Osteocyte (in vitro differentiated cells): ENCODE measurements around the gene TAF9. TPM values are rescaled to one million over a fixed set of nuclear protein-coding genes. Genes with fewer than 3 reads are reported as not detected.

Experiments used
- DNase-seq: peaks from one replicate; pipeline ENCODE4 v3.0.0; 2021; ENCODE audit warnings: mixed read lengths; ENCODE audit not compliant: unreplicated experiment; ENCODE audit errors: extremely low spot score
- H3K27ac Mint-ChIP-seq: one replicate; pipeline ENCODE4 v1.8.0; 2021; ENCODE audit warnings: mild to moderate bottlenecking, mixed read lengths; ENCODE audit not compliant: unreplicated experiment
- H3K27me3 Mint-ChIP-seq: one replicate; pipeline ENCODE4 v1.8.0; 2021; ENCODE audit warnings: mixed read lengths; ENCODE audit not compliant: unreplicated experiment
- H3K36me3 Mint-ChIP-seq: one replicate; pipeline ENCODE4 v1.8.0; 2021; ENCODE audit warnings: mixed read lengths; ENCODE audit not compliant: unreplicated experiment
- H3K4me1 Mint-ChIP-seq: one replicate; pipeline ENCODE4 v1.8.0; 2021; ENCODE audit warnings: mixed read lengths; ENCODE audit not compliant: unreplicated experiment
- H3K4me3 Mint-ChIP-seq: one replicate; pipeline ENCODE4 v1.8.0; 2021; ENCODE audit warnings: mild to moderate bottlenecking, moderate library complexity, mixed read lengths; ENCODE audit not compliant: unreplicated experiment
- H3K9me3 Mint-ChIP-seq: one replicate; pipeline ENCODE4 v1.8.0; 2021; ENCODE audit warnings: mixed read lengths; ENCODE audit not compliant: unreplicated experiment
- CTCF ChIP-seq: fragments of 200-600 bp; sonication (generic); IDR thresholded peaks from 2 replicates; pipeline ENCODE4 v1.5.0; 2021; ENCODE audit warnings: antibody characterized with exemption, mild to moderate bottlenecking, moderate library complexity
- long read RNA-seq: library from polyadenylated mRNA; unstranded; transcript quantifications from one replicate; pipeline ENCODE4 v2.0.0, GENCODE V29; 2021
- total RNA-seq: library from RNA; stranded (reverse); gene quantifications from 2 replicates; pipeline ENCODE4 v1.2.1, GENCODE V29; 2021

The TAF9 gene
- total RNA-seq, result 66.9 and 69.3 TPM in 2 replicates
- long read RNA-seq, transcript TAF9-201 (3 exons, 1,283 nt), result major isoform, 183 of 210 reads
- long read RNA-seq, transcript TAF9-205 (2 exons, 1,331 nt), result minor isoform, 5 of 210 reads
- long read RNA-seq, transcript TAF9-208 (3 exons, 582 nt), result minor isoform, 6 of 210 reads
- long read RNA-seq, partial matches to known transcripts, result 0 of 210 reads
- long read RNA-seq, other reads (novel, unspliced or antisense), result 7 of 210 reads

- no peaks in the 10 kb centered on the region for H3K27me3 Mint-ChIP-seq
These were observed at the start of gene TAF9, which contains the start of the genes AK6 and RAD17 for GRCh38 chr5:69369340-69370121. Gene TAF9, minus strand, starts transcription at chr5:69369520. Its CDS starts 3,783 bp downstream, at chr5:69365737. Gene AK6, minus strand, starts transcription at chr5:69369520. Its CDS starts 30 bp downstream, at chr5:69369490. Gene RAD17, plus strand, starts transcription at chr5:69369818. Its CDS starts 2,391 bp downstream, at chr5:69372209.

GRCh38 chr5:69418554-69418953, 49.2 kb upstream of the TAF9 start:
- TF ChIP-seq CTCF, result no peak
- H3K9me3 Mint-ChIP-seq, result no peaks in the 10 kb centered on the region
- no peaks in the 10 kb centered on the region for H3K4me1 Mint-ChIP-seq
- H3K27ac Mint-ChIP-seq, result no peak overlapping the region
- H3K36me3 Mint-ChIP-seq, result peaks cover 14% of the 10 kb centered on the region
- no peak for DNase-seq
- no peak overlapping the region for H3K4me3 Mint-ChIP-seq
- no peaks in the 10 kb centered on the region for H3K27me3 Mint-ChIP-seq

More at GRCh38 chr5:69369340-69370121, at the start of gene TAF9, which contains the start of the genes AK6 and RAD17:
- no peak for TF ChIP-seq CTCF
- DNase-seq, result peak; percentile 96
- peaks cover 30% of the 10 kb centered on the region for H3K4me1 Mint-ChIP-seq
- H3K9me3 Mint-ChIP-seq, result no peaks in the 10 kb centered on the region
- peak within 1 kb of the TSS; percentile 97 for H3K27ac Mint-ChIP-seq
- H3K4me3 Mint-ChIP-seq, result peak within 1 kb of the TSS; percentile 95
- H3K36me3 Mint-ChIP-seq, result peaks cover 6% of the 10 kb centered on the region

- Mint-ChIP-seq H3K4me1 (no peaks in the 10 kb centered on the region), H3K36me3 (peaks cover 15% of the 10 kb centered on the region), H3K9me3 (no peaks in the 10 kb centered on the region), H3K27ac (no peak overlapping the region), H3K27me3 (no peaks in the 10 kb centered on the region), H3K4me3 (no peak overlapping the region)
- no peak for DNase-seq
- TF ChIP-seq CTCF, result no peak
These were observed 47.4 kb upstream of the TAF9 start for GRCh38 chr5:69416699-69417098.

- Mint-ChIP-seq H3K9me3 (no peaks in the 10 kb centered on the region), H3K36me3 (peaks cover 19% of the 10 kb centered on the region), H3K27ac (no peak overlapping the region), H3K27me3 (no peaks in the 10 kb centered on the region), H3K4me3 (no peak overlapping the region), H3K4me1 (no peaks in the 10 kb centered on the region)
- DNase-seq, result no peak
- TF ChIP-seq CTCF, result no peak
These were observed 46.9 kb upstream of the TAF9 start for GRCh38 chr5:69416180-69416579.

- Mint-ChIP-seq H3K9me3 (no peaks in the 10 kb centered on the region), H3K27me3 (no peaks in the 10 kb centered on the region), H3K4me3 (no peak overlapping the region), H3K27ac (no peak overlapping the region), H3K36me3 (peaks cover 20% of the 10 kb centered on the region), H3K4me1 (no peaks in the 10 kb centered on the region)
- DNase-seq, result no peak
- no peak for TF ChIP-seq CTCF
These were observed 46.3 kb upstream of the TAF9 start for GRCh38 chr5:69415584-69415958.
